ENCODE results near the gene ARFGEF3. TPM values are rescaled to one million over a fixed set of nuclear protein-coding genes. Genes with fewer than 3 reads are reported as not detected.

The ARFGEF3 gene
- total and polyA plus RNA-seq, 2 donors (not counting 1 experiment from before 2014, with no cell fraction given): under 0.01 to 0.14 TPM

- TF ChIP-seq EZH2 (IDR thresholded peaks at IDR 0.05; ENCODE audit: low read length, missing control alignments) (no peak), CTCF (conservative IDR thresholded peaks at IDR 0.05 in 1 of 2, IDR thresholded peaks at IDR 0.05 in 1 of 2; ENCODE audit: low read depth in 1 of 2, low read length in 2 of 2) (no peak)
- Histone ChIP-seq H3K4me1 (ENCODE audit: control insufficient read depth, extremely low read depth, insufficient read depth, low read length) (no peaks in the 10 kb centered on the region), H3K4me3 (replicated peaks in 1 of 4; ENCODE audit: control extremely low read depth in 1 of 4, insufficient read depth in 1 of 4, low read depth in 3 of 4, low read length in 4 of 4) (no peak overlapping the region), H3K9me3 (ENCODE audit: control insufficient read depth, insufficient read depth, low read depth, low read length) (no peaks in the 10 kb centered on the region), H3K4me2 (ENCODE audit: extremely low read depth, insufficient read depth, low read length) (no peak overlapping the region), H3K9ac (ENCODE audit: insufficient read depth, low read length) (no peak overlapping the region), H4K20me1 (ENCODE audit: control insufficient read depth, extremely low read depth, insufficient read depth, low read length) (no peaks in the 10 kb centered on the region), H3K36me3 (ENCODE audit: control insufficient read depth, insufficient read depth, low read length) (no peaks in the 10 kb centered on the region), H3K79me2 (ENCODE audit: control insufficient read depth, insufficient read depth, low read length) (no peaks in the 10 kb centered on the region), H2AFZ (ENCODE audit: low read length) (no peak overlapping the region), H3K27me3 (ENCODE audit: control insufficient read depth, insufficient read depth, low read length) (no peaks in the 10 kb centered on the region), H3K27ac (ENCODE audit: insufficient read depth, low read length) (no peak overlapping the region)
- no peak for DNase-seq (ENCODE audit: low read depth in 2 of 2)
Observed at GRCh38 chr6:138239774-138240173, 78.0 kb downstream of the ARFGEF3 start.

GRCh38 chr6:138240476-138241245 is 78.9 kb downstream of the ARFGEF3 start:
- Histone ChIP-seq H3K36me3 (ENCODE audit: control insufficient read depth, insufficient read depth, low read length) (no peaks in the 10 kb centered on the region), H3K4me2 (ENCODE audit: extremely low read depth, insufficient read depth, low read length) (no peak overlapping the region), H3K9ac (ENCODE audit: insufficient read depth, low read length) (no peak overlapping the region), H3K9me3 (ENCODE audit: control insufficient read depth, insufficient read depth, low read depth, low read length) (no peaks in the 10 kb centered on the region), H3K27me3 (ENCODE audit: control insufficient read depth, insufficient read depth, low read length) (no peaks in the 10 kb centered on the region), H4K20me1 (ENCODE audit: control insufficient read depth, extremely low read depth, insufficient read depth, low read length) (no peaks in the 10 kb centered on the region), H3K4me1 (ENCODE audit: control insufficient read depth, extremely low read depth, insufficient read depth, low read length) (no peaks in the 10 kb centered on the region), H3K27ac (ENCODE audit: insufficient read depth, low read length) (no peak overlapping the region), H2AFZ (ENCODE audit: low read length) (no peak overlapping the region), H3K79me2 (ENCODE audit: control insufficient read depth, insufficient read depth, low read length) (no peaks in the 10 kb centered on the region), H3K4me3 (replicated peaks in 1 of 4; ENCODE audit: control extremely low read depth in 1 of 4, insufficient read depth in 1 of 4, low read depth in 3 of 4, low read length in 4 of 4) (no peak overlapping the region)
- DNase-seq (ENCODE audit: low read depth in 2 of 2): peak in 1 of 2 donors; percentile 90
- TF ChIP-seq EZH2 (IDR thresholded peaks at IDR 0.05; ENCODE audit: low read length, missing control alignments) (no peak), CTCF (conservative IDR thresholded peaks at IDR 0.05 in 1 of 2, IDR thresholded peaks at IDR 0.05 in 1 of 2; ENCODE audit: low read depth in 1 of 2, low read length in 2 of 2) (no peak)

DNA sequence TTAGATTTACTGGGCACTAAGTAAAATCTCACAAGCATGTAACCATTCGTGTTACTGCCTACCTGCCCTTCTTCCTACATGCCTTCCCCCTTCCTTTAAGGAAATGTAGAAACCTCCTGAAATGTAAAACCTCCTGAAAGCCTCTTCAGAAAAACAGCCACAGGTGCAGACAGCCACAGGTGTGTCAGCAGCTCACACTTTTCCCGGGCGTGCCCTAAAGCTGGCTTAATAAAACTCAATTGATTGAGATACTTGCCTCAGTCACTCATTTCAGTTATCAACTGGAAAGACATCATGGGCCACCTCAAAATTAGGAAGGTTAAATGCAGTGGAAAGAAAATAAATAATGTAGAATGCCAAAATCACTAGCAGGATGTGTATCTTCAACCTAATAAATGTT is 79.6 kb downstream of the ARFGEF3 start:
- Histone ChIP-seq H3K4me2 (ENCODE audit: extremely low read depth, insufficient read depth, low read length) (no peak overlapping the region), H3K4me1 (ENCODE audit: control insufficient read depth, extremely low read depth, insufficient read depth, low read length) (no peaks in the 10 kb centered on the region), H3K4me3 (replicated peaks in 1 of 4; ENCODE audit: control extremely low read depth in 1 of 4, insufficient read depth in 1 of 4, low read depth in 3 of 4, low read length in 4 of 4) (no peak overlapping the region), H4K20me1 (ENCODE audit: control insufficient read depth, extremely low read depth, insufficient read depth, low read length) (no peaks in the 10 kb centered on the region), H3K27ac (ENCODE audit: insufficient read depth, low read length) (no peak overlapping the region), H3K27me3 (ENCODE audit: control insufficient read depth, insufficient read depth, low read length) (no peaks in the 10 kb centered on the region), H3K79me2 (ENCODE audit: control insufficient read depth, insufficient read depth, low read length) (no peaks in the 10 kb centered on the region), H3K36me3 (ENCODE audit: control insufficient read depth, insufficient read depth, low read length) (no peaks in the 10 kb centered on the region), H3K9me3 (ENCODE audit: control insufficient read depth, insufficient read depth, low read depth, low read length) (no peaks in the 10 kb centered on the region), H3K9ac (ENCODE audit: insufficient read depth, low read length) (no peak overlapping the region), H2AFZ (ENCODE audit: low read length) (no peak overlapping the region)
- TF ChIP-seq EZH2 (IDR thresholded peaks at IDR 0.05; ENCODE audit: low read length, missing control alignments) (no peak), CTCF (conservative IDR thresholded peaks at IDR 0.05 in 1 of 2, IDR thresholded peaks at IDR 0.05 in 1 of 2; ENCODE audit: low read depth in 1 of 2, low read length in 2 of 2) (no peak)
- DNase-seq (ENCODE audit: low read depth in 2 of 2): no peak
